ENCODE data around the gene SERHL2. TPM values are rescaled to one million over a fixed set of nuclear protein-coding genes. Genes with fewer than 3 reads are reported as not detected.
"Not testable (repeated sequence)": the region's sequence is repeated elsewhere in the genome, so short reads cannot be mapped to it uniquely, and the experiment has no call there.

Gene SERHL2
- total RNA-seq, 1 donor from 2014 or later, result 1.9 TPM

DNA sequence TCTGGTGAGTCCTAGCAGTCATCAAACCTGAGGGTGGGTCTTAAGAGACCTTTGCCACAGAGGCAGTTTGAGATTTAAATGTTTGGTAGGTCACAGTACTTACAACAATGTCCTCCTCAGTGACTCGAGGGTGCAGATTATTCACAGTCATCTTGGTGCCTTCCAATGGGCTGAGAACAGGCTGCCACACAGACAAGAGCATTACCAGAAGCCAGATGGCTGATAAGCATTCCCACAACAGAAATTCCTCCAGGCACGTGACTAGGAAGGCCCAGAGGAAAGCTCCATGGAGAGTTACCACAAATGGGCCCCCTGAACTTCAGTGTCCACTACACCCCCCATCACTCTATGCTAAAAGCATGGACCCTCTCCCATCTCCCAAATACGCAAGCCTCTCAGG, 41.7 kb downstream of the SERHL2 start:
- no peak for DNase-seq (ENCODE audit: low spot score)
- intact Hi-C loops (cut with DNase I), result no loop called here

GRCh38 chr22:42596336-42596735, 42.6 kb downstream of the SERHL2 start:
- intact Hi-C loops (cut with DNase I), result loop anchor here (2.0 kb wide), 1 partner anchor 18 kb away; the partner anchor contains the start of gene POLDIP3
- DNase-seq (ENCODE audit: low spot score), result no peak

- DNase-seq (ENCODE audit: low spot score), result no peak
- intact Hi-C loops (cut with DNase I), result loop anchor here (2.0 kb wide), 1 partner anchor 18 kb away; the partner anchor contains the start of gene POLDIP3
These were observed 43.2 kb downstream of the SERHL2 start for GRCh38 chr22:42596863-42597530.

DNA sequence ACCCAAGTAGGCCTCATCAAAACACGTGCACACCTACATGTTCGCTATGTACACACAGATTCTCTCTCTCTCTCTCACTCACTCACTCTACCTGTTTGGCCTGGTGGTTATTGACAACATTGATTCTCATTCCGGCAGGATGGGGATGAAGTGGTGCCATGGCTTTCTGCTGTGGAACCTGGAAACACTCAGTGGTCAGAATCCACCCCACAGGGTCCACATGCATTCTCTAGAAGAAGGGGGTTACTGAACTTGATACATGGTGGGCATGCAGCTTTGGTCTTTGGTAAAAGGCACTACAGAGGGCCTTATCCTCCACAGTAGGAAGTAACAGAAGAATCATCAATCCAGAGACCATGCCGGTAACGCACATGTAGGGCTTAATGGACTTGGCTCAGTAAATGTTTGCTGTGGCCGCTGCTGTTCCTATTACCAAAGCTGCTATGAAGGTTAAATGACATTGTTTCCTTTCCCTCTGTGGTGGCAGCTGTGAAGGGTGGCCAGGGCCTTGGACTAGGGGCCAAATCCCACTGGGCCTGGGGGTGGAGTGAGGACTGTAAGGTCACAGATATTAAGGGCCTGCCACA, 48.2 kb downstream of the SERHL2 start:
- DNase-seq (ENCODE audit: low spot score), result no peak
- intact Hi-C loops (cut with DNase I), result no loop called here

DNA sequence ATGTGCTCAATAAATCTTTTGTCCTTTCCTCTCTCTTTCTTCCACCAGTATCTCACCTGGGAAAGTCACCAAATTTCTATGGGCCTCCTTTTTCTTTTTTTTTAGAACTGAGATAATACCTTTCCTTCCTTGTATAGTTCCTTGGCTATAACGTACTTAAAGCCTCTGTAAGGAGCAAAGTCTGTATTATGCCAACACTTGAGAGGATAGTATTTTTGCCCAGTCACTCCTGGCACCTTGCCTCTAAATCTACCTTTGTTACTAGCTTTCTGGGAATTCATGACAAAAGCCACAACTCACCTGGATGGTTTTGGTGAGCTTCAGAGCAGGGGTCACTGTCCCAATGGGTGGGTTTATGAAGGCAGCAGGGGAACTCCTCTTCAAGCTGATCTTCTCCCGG, 48.7 kb downstream of the SERHL2 start:
- intact Hi-C loops (cut with DNase I), result no loop called here
- DNase-seq (ENCODE audit: low spot score), result no peak

DNA sequence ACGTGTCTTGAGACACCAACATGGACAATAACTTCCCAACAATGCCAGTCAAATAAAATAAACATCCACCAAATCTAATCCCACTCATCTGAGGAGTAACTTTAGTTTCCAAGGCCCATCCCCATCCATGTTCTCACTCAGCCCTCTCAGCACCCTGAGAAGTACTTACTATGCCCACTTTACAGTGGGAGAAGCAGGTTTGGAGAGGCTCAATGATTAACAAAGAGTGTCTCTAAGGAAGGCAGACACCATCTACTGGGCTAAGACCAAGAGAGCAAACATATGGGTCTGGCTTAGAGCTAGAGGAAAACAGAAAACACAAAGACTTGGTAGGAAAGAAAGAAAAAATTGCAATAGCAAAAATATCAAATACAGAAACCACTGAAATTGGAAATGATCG, 49.7 kb downstream of the SERHL2 start:
- DNase-seq (ENCODE audit: low spot score), result no peak
- intact Hi-C loops (cut with DNase I), result no loop called here

GRCh38 chr22:42604403-42604802, 50.6 kb downstream of the SERHL2 start:
- intact Hi-C loops (cut with DNase I), result no loop called here
- no peak for DNase-seq (ENCODE audit: low spot score)

DNA sequence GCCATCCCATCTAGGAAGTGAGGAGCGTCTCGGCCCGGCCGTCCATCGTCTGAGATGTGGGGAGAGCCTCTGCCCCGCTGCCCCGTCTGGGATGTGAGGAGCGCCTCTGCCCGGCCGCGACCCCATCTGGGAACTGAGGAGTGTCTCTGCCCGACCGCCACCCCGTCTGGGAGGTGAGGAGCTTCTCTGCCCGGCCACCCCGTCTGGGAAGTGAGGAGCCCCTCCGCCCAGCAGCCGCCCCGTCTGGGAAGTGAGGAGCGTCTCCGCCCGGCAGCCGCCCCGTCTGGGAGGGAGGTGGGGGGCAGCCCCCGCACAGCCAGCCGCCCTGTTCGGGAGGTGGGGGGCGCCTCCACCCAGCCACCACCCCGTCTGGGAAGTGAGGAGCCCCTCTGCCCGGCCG, 53.9 kb downstream of the SERHL2 start:
- intact Hi-C loops (cut with DNase I); DNase-seq (ENCODE audit: low spot score): not testable (repeated sequence)

DNA sequence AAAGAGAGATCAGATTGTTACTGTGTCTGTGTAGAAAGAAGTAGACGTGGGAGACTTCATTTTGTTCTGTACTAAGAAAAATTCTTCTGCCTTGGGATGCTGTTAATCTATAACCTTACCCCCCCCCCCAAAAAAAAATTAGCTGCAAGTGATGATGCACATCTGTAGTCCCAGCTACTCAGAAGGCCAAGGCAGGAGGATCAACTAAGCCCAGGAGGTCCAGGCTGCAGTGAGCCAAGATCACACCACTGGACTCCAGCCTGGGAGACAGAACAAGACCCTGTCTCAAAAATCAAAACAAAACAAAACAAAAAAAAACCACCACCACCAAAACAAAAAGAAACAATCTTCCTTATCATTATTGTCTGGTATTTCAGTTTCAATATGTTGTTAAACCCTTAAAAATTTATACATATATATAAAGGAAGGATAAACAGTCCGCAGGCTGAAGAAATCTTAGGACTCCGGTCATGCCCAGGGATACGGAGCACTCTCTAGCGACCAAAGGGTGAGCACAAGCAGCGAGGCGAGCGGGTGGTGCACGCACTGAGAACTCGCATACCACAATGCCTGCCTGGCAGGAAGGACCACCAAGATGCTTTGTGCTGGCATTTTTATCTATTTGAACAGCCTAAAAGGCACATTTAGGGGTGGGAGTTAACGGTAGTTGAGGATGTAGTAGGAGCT, 54.5 kb downstream of the SERHL2 start:
- no peak for DNase-seq (ENCODE audit: low spot score)
- intact Hi-C loops (cut with DNase I), result no loop called here

DNA sequence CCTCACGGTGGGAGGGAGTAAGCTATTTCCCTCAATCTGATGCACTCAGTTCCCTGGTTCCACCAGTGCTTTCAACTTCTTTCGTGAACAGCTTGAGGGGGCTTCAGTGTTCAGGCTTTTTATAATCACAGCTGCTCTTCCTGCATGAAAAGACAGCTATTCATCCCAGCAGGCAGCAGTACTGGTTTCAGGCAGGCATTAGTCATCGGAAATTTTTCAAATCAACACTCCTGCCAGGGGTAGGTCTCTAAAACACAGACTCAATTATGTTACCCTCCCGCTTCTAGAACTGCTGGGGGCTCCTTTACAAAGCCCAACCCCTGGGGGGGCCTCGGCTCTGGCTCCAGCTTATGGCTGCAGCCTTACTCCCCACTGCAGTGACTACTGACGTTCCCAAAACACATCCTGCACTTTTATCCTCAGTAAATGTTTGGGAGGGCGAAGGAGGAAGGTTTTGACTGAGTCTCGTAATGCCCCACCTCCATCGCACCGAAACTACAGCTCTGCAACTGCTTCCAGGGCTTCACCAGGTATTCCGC, 55.1 kb downstream of the SERHL2 start:
- intact Hi-C loops (cut with DNase I), result no loop called here
- no peak for DNase-seq (ENCODE audit: low spot score)

DNA sequence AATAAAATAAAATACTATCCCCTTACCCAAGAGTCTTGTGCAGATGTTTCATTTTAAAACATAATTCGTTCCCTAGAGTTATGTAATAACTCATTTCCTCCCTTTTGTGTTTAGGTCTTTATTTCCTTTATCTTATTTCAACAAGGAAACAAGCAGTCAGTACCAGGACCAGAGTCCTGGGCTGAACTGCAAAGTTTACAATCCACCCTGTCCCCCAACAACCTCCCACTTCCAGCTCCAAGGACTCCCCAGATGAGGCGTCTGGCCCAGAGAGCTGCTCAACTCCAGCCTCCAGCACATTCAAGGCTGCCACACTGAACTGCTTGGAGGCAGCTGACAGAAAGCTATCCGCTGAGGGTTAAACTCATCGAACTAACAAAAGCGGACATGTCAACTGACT, 56.4 kb downstream of the SERHL2 start:
- DNase-seq (ENCODE audit: low spot score), result no peak
- intact Hi-C loops (cut with DNase I), result no loop called here

- intact Hi-C loops (cut with DNase I), result no loop called here
- no peak for DNase-seq (ENCODE audit: low spot score)
These were observed 57.3 kb downstream of the SERHL2 start for GRCh38 chr22:42611051-42611450.

DNA sequence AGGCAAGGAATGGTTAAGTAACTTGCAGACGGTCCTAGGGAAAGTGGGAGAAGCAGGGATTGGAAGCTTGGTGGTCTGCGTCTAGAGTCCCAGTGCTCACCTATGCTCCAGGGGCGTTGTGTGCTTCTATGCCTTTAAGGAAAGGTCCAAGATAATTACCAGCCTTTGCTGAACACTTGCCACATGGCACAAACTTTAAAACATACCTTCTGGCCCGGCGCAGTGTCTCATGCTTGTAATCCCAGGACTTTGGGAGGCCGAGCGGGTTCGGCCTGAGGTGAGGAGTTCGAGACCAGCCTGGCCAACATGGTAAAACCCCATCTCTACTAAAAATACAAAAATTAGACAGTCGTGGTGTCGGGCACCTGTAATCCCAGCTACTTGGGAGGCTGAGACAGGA, 58.6 kb downstream of the SERHL2 start:
- intact Hi-C loops (cut with DNase I), result no loop called here
- DNase-seq (ENCODE audit: low spot score), result no peak

- DNase-seq (ENCODE audit: low spot score), result no peak
- intact Hi-C loops (cut with DNase I), result loop anchor here (2.0 kb wide), 1 partner anchor 17 kb away; no protein-coding TSS in a partner anchor
These were observed 60.1 kb downstream of the SERHL2 start for GRCh38 chr22:42613872-42614301.

- intact Hi-C loops (cut with DNase I), result loop anchor here (2.0 kb wide), 1 partner anchor 18 kb away; no protein-coding TSS in a partner anchor
- peak; percentile 100 for DNase-seq (ENCODE audit: low spot score)
These were observed 60.7 kb downstream of the SERHL2 start, which contains the start of gene POLDIP3 for GRCh38 chr22:42614312-42615091. Gene POLDIP3 (minus strand): TSS chr22:42614883. CDS start chr22:42614857, 26 bp downstream.

- intact Hi-C loops (cut with DNase I), result loop anchor here (2.0 kb wide), 1 partner anchor 18 kb away; no protein-coding TSS in a partner anchor
- no peak for DNase-seq (ENCODE audit: low spot score)
These were observed 61.5 kb downstream of the SERHL2 start for GRCh38 chr22:42615092-42615859.

DNA sequence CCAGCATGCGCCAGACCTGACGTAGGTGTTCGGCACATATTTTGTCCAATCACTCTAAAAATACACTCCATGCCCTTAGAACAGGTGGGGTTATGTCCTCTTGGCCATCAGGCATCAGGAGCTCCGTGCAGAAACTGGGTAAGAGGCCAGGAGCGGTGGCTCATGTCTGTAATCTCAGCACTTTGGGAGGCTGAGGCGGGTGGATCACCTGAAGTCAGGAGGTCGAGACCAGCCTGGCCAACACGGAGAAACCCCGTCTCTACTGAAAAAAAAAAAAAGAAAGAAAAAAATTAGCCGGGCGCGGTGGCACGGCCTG, 62.1 kb downstream of the SERHL2 start:
- DNase-seq (ENCODE audit: low spot score), result not testable (repeated sequence)
- intact Hi-C loops (cut with DNase I), result loop anchor here (2.0 kb wide), 1 partner anchor 19 kb away; no protein-coding TSS in a partner anchor

DNA sequence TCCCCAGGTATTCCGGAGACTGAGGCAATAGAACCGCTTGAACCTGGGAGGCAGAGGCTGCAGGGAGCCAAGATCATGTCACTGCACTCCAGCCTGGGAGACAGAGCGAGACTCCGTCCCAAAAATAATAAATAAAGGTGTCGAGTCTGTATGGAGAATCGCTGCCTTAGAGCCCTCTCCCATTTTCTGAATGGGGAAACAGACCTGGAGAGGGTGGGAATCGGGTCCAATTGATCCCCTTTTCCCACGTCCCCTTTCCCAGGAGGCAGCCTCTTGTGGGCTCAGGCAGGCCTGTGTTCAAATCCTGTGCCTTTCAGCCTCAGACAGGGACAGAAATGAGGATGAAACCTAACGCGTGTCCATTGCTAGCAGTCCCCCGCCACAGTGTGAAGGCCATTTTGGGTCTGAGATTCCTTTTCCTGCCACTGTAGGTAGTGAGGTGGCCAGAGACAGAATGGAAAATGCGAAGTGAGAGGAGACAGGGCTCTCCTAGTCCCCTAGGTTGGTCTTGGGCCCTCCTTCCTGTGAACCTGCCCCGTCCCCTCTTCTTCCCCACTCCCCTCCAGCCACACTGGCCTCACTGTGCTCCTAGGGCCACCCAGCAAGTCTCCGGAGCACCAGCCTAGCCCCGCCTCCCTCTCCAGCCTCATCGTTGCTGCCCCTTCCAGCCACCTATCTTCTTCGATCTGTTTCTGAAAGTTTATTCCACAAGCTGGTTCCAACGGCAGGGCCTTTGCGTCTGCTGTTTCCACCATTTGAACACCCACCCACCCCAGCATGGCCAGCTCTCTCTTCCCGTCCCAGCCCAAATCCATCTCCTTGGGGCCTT, 63.6 kb downstream of the SERHL2 start:
- no peak for DNase-seq (ENCODE audit: low spot score)
- intact Hi-C loops (cut with DNase I), result no loop called here
